IPS-15b (cell line): ENCODE results near the gene SNAP23.

Experiments used
- H3K27me3 ChIP-seq: one replicate; pipeline ENCODE4 v1.6.1; 2013; ENCODE audit warnings: low read length; ENCODE audit not compliant: control insufficient read depth, insufficient read depth
- H3K36me3 ChIP-seq: one replicate; pipeline ENCODE4 v1.6.1; 2013; ENCODE audit warnings: low read length; ENCODE audit not compliant: control insufficient read depth, insufficient read depth
- H3K4me1 ChIP-seq: one replicate; pipeline ENCODE4 v1.6.1; 2013; ENCODE audit warnings: mild to moderate bottlenecking, low read length; ENCODE audit not compliant: control insufficient read depth, insufficient read depth
- H3K4me3 ChIP-seq: one replicate; pipeline ENCODE4 v1.5.1; 2013; ENCODE audit warnings: low read depth, low read length
- H3K9ac ChIP-seq: one replicate; pipeline ENCODE4 v1.6.1; 2013; ENCODE audit warnings: low read depth, mild to moderate bottlenecking, low read length
- H3K9me3 ChIP-seq: one replicate; pipeline ENCODE4 v1.6.1; 2013; ENCODE audit warnings: mild to moderate bottlenecking, low read length; ENCODE audit not compliant: control insufficient read depth, insufficient read depth

Gene SNAP23

GRCh38 chr15:42495361-42496212, at the start of gene SNAP23:
TSS of gene SNAP23 (plus strand) at chr15:42495634. CDS start at chr15:42511847, 16,213 bp downstream.
- H3K9ac ChIP-seq = peak within 1 kb of the TSS; percentile 63
- no peaks in the 10 kb centered on the region for H3K36me3 ChIP-seq
- no peaks in the 10 kb centered on the region for H3K9me3 ChIP-seq
- peaks cover 8% of the 10 kb centered on the region for H3K4me1 ChIP-seq
- H3K27me3 ChIP-seq = no peaks in the 10 kb centered on the region
- peak within 1 kb of the TSS; percentile 97 for H3K4me3 ChIP-seq

GRCh38 chr15:42447599-42447998, 47.8 kb upstream of the SNAP23 start:
- Histone ChIP-seq H3K4me1 (no peaks in the 10 kb centered on the region), H3K4me3 (no peak overlapping the region), H3K36me3 (peaks cover 14% of the 10 kb centered on the region), H3K9me3 (no peaks in the 10 kb centered on the region), H3K9ac (no peak overlapping the region), H3K27me3 (no peaks in the 10 kb centered on the region)

- no peaks in the 10 kb centered on the region for H3K27me3 ChIP-seq
- no peak overlapping the region for H3K4me3 ChIP-seq
- H3K4me1 ChIP-seq = no peaks in the 10 kb centered on the region
- H3K9me3 ChIP-seq = no peaks in the 10 kb centered on the region
- no peak overlapping the region for H3K9ac ChIP-seq
- peaks cover 14% of the 10 kb centered on the region for H3K36me3 ChIP-seq
Measured at GRCh38 chr15:42448281-42448680, 47.2 kb upstream of the SNAP23 start.

- H3K4me1 ChIP-seq = no peaks in the 10 kb centered on the region
- H3K4me3 ChIP-seq = no peak overlapping the region
- H3K9ac ChIP-seq = no peak overlapping the region
- H3K9me3 ChIP-seq = no peaks in the 10 kb centered on the region
- peaks cover 12% of the 10 kb centered on the region for H3K36me3 ChIP-seq
- H3K27me3 ChIP-seq = no peaks in the 10 kb centered on the region
Measured at GRCh38 chr15:42449770-42450424, 45.5 kb upstream of the SNAP23 start.

GRCh38 chr15:42450425-42450790, 45.0 kb upstream of the SNAP23 start:
- H3K9me3 ChIP-seq = no peaks in the 10 kb centered on the region
- H3K4me1 ChIP-seq = no peaks in the 10 kb centered on the region
- peaks cover 12% of the 10 kb centered on the region for H3K36me3 ChIP-seq
- H3K4me3 ChIP-seq = no peak overlapping the region
- H3K27me3 ChIP-seq = no peaks in the 10 kb centered on the region
- H3K9ac ChIP-seq = no peak overlapping the region

- Histone ChIP-seq H3K9ac (no peak overlapping the region), H3K4me1 (peaks cover 12% of the 10 kb centered on the region), H3K9me3 (no peaks in the 10 kb centered on the region)
Measured at GRCh38 chr15:42453826-42454225, 41.6 kb upstream of the SNAP23 start.

GRCh38 chr15:42456531-42456930, 38.9 kb upstream of the SNAP23 start:
- no peaks in the 10 kb centered on the region for H3K36me3 ChIP-seq
- peaks cover 12% of the 10 kb centered on the region for H3K4me1 ChIP-seq
- no peaks in the 10 kb centered on the region for H3K27me3 ChIP-seq
- H3K9me3 ChIP-seq = no peaks in the 10 kb centered on the region
- H3K9ac ChIP-seq = no peak overlapping the region
- no peak overlapping the region for H3K4me3 ChIP-seq

More at GRCh38 chr15:42453826-42454225, 41.6 kb upstream of the SNAP23 start:
- H3K4me3 ChIP-seq = no peak overlapping the region
- peaks cover 5% of the 10 kb centered on the region for H3K36me3 ChIP-seq
- H3K27me3 ChIP-seq = no peaks in the 10 kb centered on the region

- Histone ChIP-seq H3K36me3 (no peaks in the 10 kb centered on the region), H3K4me3 (no peak overlapping the region), H3K27me3 (no peaks in the 10 kb centered on the region), H3K9ac (no peak overlapping the region), H3K9me3 (no peaks in the 10 kb centered on the region), H3K4me1 (peaks cover 12% of the 10 kb centered on the region)
Measured at GRCh38 chr15:42456971-42457370, 38.5 kb upstream of the SNAP23 start.

- no peak overlapping the region for H3K9ac ChIP-seq
Measured at GRCh38 chr15:42457445-42458442, 37.7 kb upstream of the SNAP23 start.

GRCh38 chr15:42461261-42461660, 34.2 kb upstream of the SNAP23 start:
- Histone ChIP-seq H3K9ac (no peak overlapping the region), H3K9me3 (no peaks in the 10 kb centered on the region), H3K4me1 (peaks cover 12% of the 10 kb centered on the region), H3K27me3 (no peaks in the 10 kb centered on the region), H3K36me3 (no peaks in the 10 kb centered on the region), H3K4me3 (no peak overlapping the region)

More at GRCh38 chr15:42457445-42458442, 37.7 kb upstream of the SNAP23 start:
- H3K4me3 ChIP-seq = peak overlapping the region; percentile 3
- no peaks in the 10 kb centered on the region for H3K27me3 ChIP-seq
- no peaks in the 10 kb centered on the region for H3K36me3 ChIP-seq
- no peaks in the 10 kb centered on the region for H3K9me3 ChIP-seq
- H3K4me1 ChIP-seq = peaks cover 12% of the 10 kb centered on the region

GRCh38 chr15:42465520-42466259, 29.7 kb upstream of the SNAP23 start:
- Histone ChIP-seq H3K36me3 (no peaks in the 10 kb centered on the region), H3K4me1 (no peaks in the 10 kb centered on the region), H3K27me3 (no peaks in the 10 kb centered on the region)

More at GRCh38 chr15:42465520-42466259, 29.7 kb upstream of the SNAP23 start:
- H3K9ac ChIP-seq = no peak overlapping the region
- H3K9me3 ChIP-seq = no peaks in the 10 kb centered on the region
- H3K4me3 ChIP-seq = no peak overlapping the region
